Chondrocyte (in vitro differentiated cells): ENCODE measurements around the gene LRRC71. TPM values are rescaled to one million over a fixed set of nuclear protein-coding genes. Genes with fewer than 3 reads are reported as not detected.

Source experiments
- DNase-seq: peaks from one replicate; pipeline ENCODE4 v3.0.0; 2021; ENCODE audit warnings: mixed read lengths, low spot score
- H3K27ac Mint-ChIP-seq: one replicate; pipeline ENCODE4 v1.8.0; 2021; ENCODE audit warnings: mild to moderate bottlenecking, moderate library complexity, mixed read lengths; ENCODE audit not compliant: unreplicated experiment
- H3K27me3 Mint-ChIP-seq: 2 replicates; pipeline ENCODE4 v1.8.0; 2021; ENCODE audit warnings: low read depth, mixed read lengths
- H3K36me3 Mint-ChIP-seq: 2 replicates; pipeline ENCODE4 v1.8.0; 2021; ENCODE audit warnings: low read depth, mixed read lengths
- H3K4me1 Mint-ChIP-seq: 2 replicates; pipeline ENCODE4 v1.8.0; 2021; ENCODE audit warnings: low read depth, mild to moderate bottlenecking, mixed read lengths
- H3K4me3 Mint-ChIP-seq: one replicate; pipeline ENCODE4 v1.8.0; 2021; ENCODE audit warnings: mild to moderate bottlenecking, moderate library complexity, mixed read lengths; ENCODE audit not compliant: unreplicated experiment
- H3K9me3 Mint-ChIP-seq: 2 replicates; pipeline ENCODE4 v1.8.0; 2021; ENCODE audit warnings: low read depth, mixed read lengths
- CTCF ChIP-seq: fragments of 200-600 bp; sonication (generic); IDR thresholded peaks from 2 replicates; pipeline ENCODE4 v1.5.0; 2021; ENCODE audit warnings: antibody characterized with exemption, mild to moderate bottlenecking, moderate library complexity
- total RNA-seq: library from RNA; stranded (reverse); gene quantifications from 3 replicates; pipeline ENCODE4 v1.2.1, GENCODE V29; 2021

Gene LRRC71
- total RNA-seq, 1 donor from 2014 or later = not detected

GRCh38 chr1:156910309-156910782 lies 10.1 kb upstream of the LRRC71 start:
- H3K4me1 Mint-ChIP-seq = peaks cover 5% of the 10 kb centered on the region
- H3K9me3 Mint-ChIP-seq = no peaks in the 10 kb centered on the region
- no peak overlapping the region for H3K27ac Mint-ChIP-seq
- no peak overlapping the region for H3K4me3 Mint-ChIP-seq
- no peak for DNase-seq
- no peaks in the 10 kb centered on the region for H3K27me3 Mint-ChIP-seq
- peaks cover 9% of the 10 kb centered on the region for H3K36me3 Mint-ChIP-seq
- peak; percentile 83 for TF ChIP-seq CTCF

GRCh38 chr1:156911577-156912298 lies 8.7 kb upstream of the LRRC71 start:
- peaks cover 5% of the 10 kb centered on the region for H3K4me1 Mint-ChIP-seq
- no peaks in the 10 kb centered on the region for H3K9me3 Mint-ChIP-seq
- no peaks in the 10 kb centered on the region for H3K27me3 Mint-ChIP-seq
- DNase-seq = no peak
- TF ChIP-seq CTCF = no peak
- H3K4me3 Mint-ChIP-seq = no peak overlapping the region
- H3K27ac Mint-ChIP-seq = no peak overlapping the region
- peaks cover 14% of the 10 kb centered on the region for H3K36me3 Mint-ChIP-seq

- H3K27me3 Mint-ChIP-seq = no peaks in the 10 kb centered on the region
- DNase-seq = peak; percentile 53
- TF ChIP-seq CTCF = no peak
- H3K9me3 Mint-ChIP-seq = no peaks in the 10 kb centered on the region
- peaks cover under 1% of the 10 kb centered on the region for H3K4me1 Mint-ChIP-seq
- H3K27ac Mint-ChIP-seq = no peak overlapping the region
- peaks cover 14% of the 10 kb centered on the region for H3K36me3 Mint-ChIP-seq
- no peak overlapping the region for H3K4me3 Mint-ChIP-seq
These were observed 8.1 kb upstream of the LRRC71 start for GRCh38 chr1:156912310-156912709.

GRCh38 chr1:156912861-156913808 lies 7.3 kb upstream of the LRRC71 start:
- DNase-seq = peak; percentile 91
- Mint-ChIP-seq H3K27me3 (no peaks in the 10 kb centered on the region), H3K4me1 (no peaks in the 10 kb centered on the region), H3K27ac (no peak overlapping the region), H3K9me3 (no peaks in the 10 kb centered on the region), H3K36me3 (peaks cover 14% of the 10 kb centered on the region), H3K4me3 (no peak overlapping the region)
- TF ChIP-seq CTCF = no peak

- TF ChIP-seq CTCF = no peak
- no peak overlapping the region for H3K27ac Mint-ChIP-seq
- H3K4me1 Mint-ChIP-seq = no peaks in the 10 kb centered on the region
- DNase-seq = peak; percentile 74
- H3K4me3 Mint-ChIP-seq = no peak overlapping the region
- H3K9me3 Mint-ChIP-seq = no peaks in the 10 kb centered on the region
- peaks cover 16% of the 10 kb centered on the region for H3K36me3 Mint-ChIP-seq
- no peaks in the 10 kb centered on the region for H3K27me3 Mint-ChIP-seq
These were observed 6.5 kb upstream of the LRRC71 start for GRCh38 chr1:156913809-156914387.
